GM23338 (cell line): ENCODE results near the gene SMARCC1. TPM values are rescaled to one million over a fixed set of nuclear protein-coding genes. Genes with fewer than 3 reads are reported as not detected.

Experiments used
- ATAC-seq: fragments of 200-7000 bp; cut with Tn5 transposase; 3 replicates; pipeline ENCODE4 v1.9.1; 2020
- DNase-seq: peaks from one replicate; pipeline ENCODE4 v3.0.0-alpha.2; 2015; ENCODE audit warnings: low spot score
- H2AFZ ChIP-seq: fragments of 200-600 bp; sonication (generic); 2 replicates; pipeline ENCODE4 v1.8.0; 2016; ENCODE audit warnings: antibody characterized with exemption, mild to moderate bottlenecking, moderate library complexity
- H3F3A ChIP-seq: fragments of 200-600 bp; sonication (generic); replicated peaks from 2 replicates; pipeline ENCODE4 v1.8.0; 2017; ENCODE audit warnings: antibody characterized with exemption, mixed run types, low read depth
- H3K27ac ChIP-seq: fragments of 200-600 bp; sonication (generic); 2 replicates; pipeline ENCODE4 v1.6.1; 2016; ENCODE audit warnings: low read depth
- H3K27me3 ChIP-seq: fragments of 200-600 bp; sonication (generic); 2 replicates; pipeline ENCODE4 v1.8.0; 2016; ENCODE audit warnings: mild to moderate bottlenecking, mixed run types, moderate library complexity; ENCODE audit not compliant: insufficient read depth
- H3K36me3 ChIP-seq: fragments of 200-600 bp; sonication (generic); 2 replicates; pipeline ENCODE4 v1.8.0; 2016; ENCODE audit warnings: mild to moderate bottlenecking; ENCODE audit not compliant: insufficient read depth
- H3K4me1 ChIP-seq: fragments of 200-600 bp; sonication (generic); 2 replicates; pipeline ENCODE4 v1.8.0; 2016; ENCODE audit warnings: mild to moderate bottlenecking, moderate library complexity; ENCODE audit not compliant: insufficient read depth
- H3K4me2 ChIP-seq: fragments of 200-600 bp; sonication (generic); 2 replicates; pipeline ENCODE4 v1.7.1; 2017; ENCODE audit warnings: mixed run types
- H3K4me3 ChIP-seq: fragments of 200-600 bp; sonication (generic); 2 replicates; pipeline ENCODE4 v1.6.1; 2016; ENCODE audit warnings: mixed run types
- H3K79me2 ChIP-seq: fragments of 200-600 bp; sonication (generic); replicated peaks from 2 replicates; pipeline ENCODE4 v1.8.0; 2017; ENCODE audit warnings: mild to moderate bottlenecking; ENCODE audit not compliant: insufficient read depth
- H3K9me2 ChIP-seq: fragments of 200-600 bp; sonication (generic); 2 replicates; pipeline ENCODE4 v1.8.0; 2017; ENCODE audit not compliant: insufficient read depth
- H4K20me1 ChIP-seq: fragments of 200-600 bp; sonication (generic); replicated peaks from 2 replicates; pipeline ENCODE4 v1.8.0; 2017; ENCODE audit warnings: mild to moderate bottlenecking; ENCODE audit not compliant: insufficient read depth
- H3K27ac Mint-ChIP-seq: 2 replicates; pipeline ENCODE4 v1.8.0; 2020; ENCODE audit warnings: inconsistent platforms, mild to moderate bottlenecking, moderate library complexity, mixed read lengths
- H3K27me3 Mint-ChIP-seq: 3 replicates; pipeline ENCODE4 v1.8.0; 2022; ENCODE audit warnings: low read depth, mild to moderate bottlenecking, moderate library complexity, mixed read lengths, inconsistent platforms; ENCODE audit not compliant: insufficient read depth, poor library complexity
- H3K36me3 Mint-ChIP-seq: 3 replicates; pipeline ENCODE4 v1.8.0; 2021; ENCODE audit warnings: low read depth, mild to moderate bottlenecking, inconsistent platforms, moderate library complexity, mixed read lengths
- H3K4me1 Mint-ChIP-seq: 3 replicates; pipeline ENCODE4 v1.8.0; 2020; ENCODE audit warnings: mild to moderate bottlenecking, inconsistent platforms, mixed read lengths
- H3K4me3 Mint-ChIP-seq: 3 replicates; pipeline ENCODE4 v1.8.0; 2021; ENCODE audit warnings: moderate library complexity, mild to moderate bottlenecking, inconsistent platforms, mixed read lengths
- H3K9me3 Mint-ChIP-seq: 3 replicates; pipeline ENCODE4 v1.8.0; 2020; ENCODE audit warnings: moderate library complexity, mild to moderate bottlenecking, inconsistent platforms, mixed read lengths
- CTCF ChIP-seq, 2 experiments: fragments of 200-600 bp in 1 of 2; sonication (generic) in 1 of 2; conservative IDR thresholded peaks; 2 replicates each; pipeline versions ENCODE4 v1.5.1 to v1.6.1; 2016 to 2017; ENCODE audit warnings: antibody characterized with exemption in 2 of 2, low read depth in 2 of 2, mild to moderate bottlenecking in 2 of 2, moderate library complexity in 1 of 2
- EZH2 ChIP-seq: fragments of 200-600 bp; sonication (generic); IDR thresholded peaks from one replicate; pipeline ENCODE4 v1.8.0; 2017; ENCODE audit warnings: antibody characterized with exemption, mild to moderate bottlenecking, low read depth; ENCODE audit not compliant: unreplicated experiment
- EZH2phosphoT487 ChIP-seq: fragments of 200-600 bp; sonication (generic); IDR thresholded peaks from one replicate; pipeline ENCODE4 v1.8.1; 2018; ENCODE audit warnings: antibody characterized with exemption; ENCODE audit not compliant: unreplicated experiment
- JUNB ChIP-seq: IDR thresholded peaks from one replicate; pipeline ENCODE4 v1.6.1; 2016; ENCODE audit warnings: antibody characterized with exemption; ENCODE audit not compliant: unreplicated experiment
- NANOG ChIP-seq: IDR thresholded peaks from 2 replicates; pipeline ENCODE4 v1.6.1; 2016; ENCODE audit warnings: antibody characterized with exemption, borderline replicate concordance
- REST ChIP-seq: IDR thresholded peaks from one replicate; pipeline ENCODE4 v1.6.1; 2018; ENCODE audit warnings: antibody characterized with exemption; ENCODE audit not compliant: unreplicated experiment
- STAT1 ChIP-seq: IDR thresholded peaks from one replicate; pipeline ENCODE4 v1.6.1; 2016; ENCODE audit warnings: antibody characterized with exemption; ENCODE audit not compliant: unreplicated experiment
- ZNF462 ChIP-seq: fragments of 250-450 bp; sonication (Bioruptor Pico); IDR thresholded peaks from 2 replicates; pipeline ENCODE4 v1.5.0; 2020; ENCODE audit warnings: mild to moderate bottlenecking, moderate library complexity
- polyA plus RNA-seq: library from polyadenylated mRNA; unstranded; fragments of >200 nt; fragmentation: Nextera tagmentation; extraction: Ambion mirVana; gene quantifications from 2 replicates; pipeline ENCODE4 v1.2.1, GENCODE V29; 2016
- total RNA-seq: library from RNA; depleted of rRNA; stranded (reverse); fragments of >200 nt; shearing (Covaris generic); gene quantifications from 2 replicates; pipeline ENCODE4 v1.2.3, GENCODE V29; 2014

Gene SMARCC1
- total and polyA plus RNA-seq, 2 experiments from 2014 or later, result 105 to 171 TPM

- no peak for TF ChIP-seq REST
- no peak for TF ChIP-seq EZH2
- TF ChIP-seq STAT1, result no peak
- TF ChIP-seq JUNB, result no peak
- no peak for TF ChIP-seq EZH2phosphoT487
Measured at GRCh38 chr3:47568901-47569300, 212.8 kb downstream of the SMARCC1 start (continued).

- H3K27me3 Mint-ChIP-seq, result peaks cover 2% of the 10 kb centered on the region
- ATAC-seq (no peak), DNase-seq (no peak)
- Histone ChIP-seq H3K79me2 (no peaks in the 10 kb centered on the region), H2AFZ (no peak overlapping the region), H3F3A (0 out of 2 replicates have a peak, but pooled peaks cover 2% of the 10 kb centered on the region), H3K36me3 (no peaks in the 10 kb centered on the region), H3K27me3 (no peaks in the 10 kb centered on the region), H3K9me2 (no peaks in the 10 kb centered on the region), H3K27ac (no peak overlapping the region), H4K20me1 (no peaks in the 10 kb centered on the region; the same call in 1 of the 2 replicates), H3K4me2 (no peak overlapping the region), H3K4me3 (no peak overlapping the region), H3K4me1 (no peaks in the 10 kb centered on the region)
- H3K4me3 Mint-ChIP-seq, result no peak overlapping the region
- peak in 1 of 2 experiments; percentile 14; a peak in 1 of 4 replicates for TF ChIP-seq CTCF (conservative IDR thresholded peaks at IDR 0.05; ENCODE audit: low read depth in 2 of 2)
- no peak for TF ChIP-seq NANOG
- no peaks in the 10 kb centered on the region; the same call in 2 of the 3 replicates for H3K36me3 Mint-ChIP-seq
- no peaks in the 10 kb centered on the region for H3K9me3 Mint-ChIP-seq
- H3K4me1 Mint-ChIP-seq, result peaks cover 3% of the 10 kb centered on the region; the same call in 2 of the 3 replicates
- H3K27ac Mint-ChIP-seq, result no peak overlapping the region
Measured at GRCh38 chr3:47567149-47567548, 214.5 kb downstream of the SMARCC1 start.

- ATAC-seq (no peak), DNase-seq (no peak)
- H3K4me3 Mint-ChIP-seq, result no peak overlapping the region
- H3K4me2 ChIP-seq, result no peak overlapping the region
- H3K4me1 ChIP-seq, result no peaks in the 10 kb centered on the region
- H3F3A ChIP-seq, result 0 out of 2 replicates have a peak, but pooled peaks cover 2% of the 10 kb centered on the region
- H3K4me1 Mint-ChIP-seq, result peaks cover 3% of the 10 kb centered on the region; the same call in 2 of the 3 replicates
- H3K27ac Mint-ChIP-seq, result no peak overlapping the region
- H2AFZ ChIP-seq, result no peak overlapping the region
- H3K4me3 ChIP-seq, result no peak overlapping the region
- H3K9me3 Mint-ChIP-seq, result no peaks in the 10 kb centered on the region
- no peaks in the 10 kb centered on the region for H3K79me2 ChIP-seq
- H3K36me3 ChIP-seq, result no peaks in the 10 kb centered on the region
- no peaks in the 10 kb centered on the region for H3K27me3 ChIP-seq
- no peak overlapping the region for H3K27ac ChIP-seq
- H3K27me3 Mint-ChIP-seq, result no peaks in the 10 kb centered on the region
- H4K20me1 ChIP-seq, result no peaks in the 10 kb centered on the region; the same call in 1 of the 2 replicates
- H3K9me2 ChIP-seq, result no peaks in the 10 kb centered on the region
- TF ChIP-seq ZNF462 (CRISPR knock-in tag) (no peak), EZH2phosphoT487 (no peak)
- no peaks in the 10 kb centered on the region for H3K36me3 Mint-ChIP-seq
Measured at GRCh38 chr3:47566667-47567066, 215.0 kb downstream of the SMARCC1 start.
